A673 (cell line): ENCODE results near the gene RTBDN. TPM values are rescaled to one million over a fixed set of nuclear protein-coding genes. Genes with fewer than 3 reads are reported as not detected.

ENCODE experiments used
- Bru-seq: library from RNA; stranded (reverse); fragments of 400-500 nt; gene quantifications from one replicate; lab custom pipeline; 2021; lab: Mats Ljungman, UMichigan
- BruChase-seq, 2 experiments: library from RNA; stranded (reverse); fragments of 400-500 nt; gene quantifications; one replicate each; lab custom pipeline; 2021; lab: Mats Ljungman, UMichigan
- BruUV-seq: library from RNA; stranded (reverse); fragments of 400-500 nt; replicated peaks from 2 replicates; lab custom pipeline; 2021; lab: Mats Ljungman, UMichigan
- CTCF ChIA-PET: fragments of 300-600 bp; sonication (Branson Sonifier 250); formaldehyde crosslinking; loops from one replicate; lab custom pipeline; 2022; ENCODE audit warnings: antibody characterized with exemption; lab: Charles Lee
- POLR2A ChIA-PET: fragments of 300-600 bp; sonication (Branson Sonifier 250); formaldehyde crosslinking; loops from one replicate; lab custom pipeline; 2022; ENCODE audit warnings: antibody characterized with exemption; ENCODE audit not compliant: low non-redundant PET; lab: Charles Lee
- DNase-seq: peaks from one replicate; pipeline ENCODE4 v3.0.0-alpha.2; 2015; ENCODE audit warnings: low spot score
- H3K27ac ChIP-seq: fragments of 200-600 bp; sonication (generic); 2 replicates; pipeline ENCODE4 v1.5.1; 2016; ENCODE audit warnings: mixed run types, low read depth, mild to moderate bottlenecking, mixed read lengths, antibody characterized with exemption, low read length; ENCODE audit not compliant: poor library complexity, severe bottlenecking
- H3K27me3 ChIP-seq: fragments of 200-600 bp; sonication (generic); replicated peaks from 2 replicates; pipeline ENCODE4 v1.6.1; 2017; ENCODE audit warnings: mixed run types, low read depth, mild to moderate bottlenecking, mixed read lengths, antibody characterized with exemption, low read length; ENCODE audit not compliant: insufficient read depth, poor library complexity
- H3K36me3 ChIP-seq: fragments of 200-600 bp; sonication (generic); 2 replicates; pipeline ENCODE4 v1.6.1; 2016; ENCODE audit warnings: mixed run types, mild to moderate bottlenecking, mixed read lengths, antibody characterized with exemption, low read length; ENCODE audit not compliant: insufficient read depth, poor library complexity, severe bottlenecking
- H3K4me1 ChIP-seq: fragments of 200-600 bp; sonication (generic); 2 replicates; pipeline ENCODE4 v1.6.1; 2017; ENCODE audit warnings: mixed run types, mild to moderate bottlenecking, mixed read lengths, antibody characterized with exemption, low read length; ENCODE audit not compliant: insufficient read depth, poor library complexity, severe bottlenecking
- H3K4me3 ChIP-seq: fragments of 200-600 bp; sonication (generic); 2 replicates; pipeline ENCODE4 v1.5.1; 2016; ENCODE audit warnings: low read depth, mixed run types, mild to moderate bottlenecking, mixed read lengths, low read length; ENCODE audit not compliant: poor library complexity, severe bottlenecking
- H3K9me3 ChIP-seq: fragments of 200-600 bp; sonication (generic); 2 replicates; pipeline ENCODE4 v1.6.1; 2016; ENCODE audit warnings: mixed run types, low read depth, mild to moderate bottlenecking, mixed read lengths, antibody characterized with exemption, low read length; ENCODE audit not compliant: poor library complexity, severe bottlenecking
- EZH2 ChIP-seq: fragments of 200-600 bp; sonication (generic); IDR thresholded peaks from 2 replicates; pipeline ENCODE4 v1.6.1; 2017; ENCODE audit warnings: borderline replicate concordance, low read depth, mild to moderate bottlenecking, mixed read lengths, antibody characterized with exemption, low read length; ENCODE audit not compliant: poor library complexity, severe bottlenecking
- intact Hi-C: fragments of 100-400 bp; cut with micrococcal nuclease; formaldehyde crosslinking; loops from one replicate; pipeline ENCODE4 v1.10.0; 2022; ENCODE audit not compliant: unreplicated experiment
- long read RNA-seq: library from polyadenylated mRNA; stranded (forward); transcript quantifications from one replicate; pipeline ENCODE4 v2.0.0, GENCODE V29; 2022
- total RNA-seq: library from RNA; stranded (reverse); gene quantifications from 2 replicates; pipeline ENCODE4 v1.2.3, GENCODE V29; 2021
- TF ChIP-seq, protein P1 (sequence below): fragments of 300-800, 200-600 bp; sonication (generic); conservative IDR thresholded peaks from 2 replicates; pipeline ENCODE4 v1.5.1; 2017; ENCODE audit warnings: low read depth, mild to moderate bottlenecking, antibody characterized with exemption, low read length, moderate library complexity, mixed read lengths

The RTBDN gene
- total RNA-seq (1.4 TPM in 1 of 2 replicates, not detected in the other), Bru-seq, nascent RNA (percentile 8 among the genes with signal in this experiment), BruChase-seq, experiment 1, labeled RNA remaining after a 2-hour chase (not detected), BruChase-seq, experiment 2, labeled RNA remaining after a 6-hour chase (percentile 14 among the genes with signal in this experiment)
- long read RNA-seq, result 0 reads

DNA sequence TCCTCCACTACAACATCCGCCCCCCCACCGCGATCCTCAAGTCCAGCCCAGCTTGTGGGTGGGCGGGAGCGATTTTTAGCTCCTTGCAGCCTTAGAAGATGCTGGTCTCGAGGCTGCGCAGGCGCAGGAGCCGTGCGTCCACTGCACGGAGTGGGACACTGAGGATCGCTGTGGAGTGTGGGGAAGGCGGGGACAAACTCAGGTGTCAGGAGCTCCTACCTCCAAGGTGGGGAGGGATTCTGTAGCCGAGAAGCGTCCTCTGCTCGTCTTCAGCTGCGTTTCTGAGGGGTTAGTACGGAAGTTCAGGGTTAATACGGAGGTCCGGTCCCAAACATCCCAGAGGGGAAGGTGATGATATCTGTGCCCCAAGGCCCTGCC is at the start of gene RTBDN:
RTBDN (minus strand) TSS at position 14 of the 378 bp plus-strand sequence. CDS start 4,600 bp downstream, outside the sequence.
- ChIA-PET POLR2A (no interaction called here), CTCF (interaction anchor here (1.1 kb wide), 1 partner anchor 12 kb away, joined by 5 read pairs; no protein-coding TSS in a partner anchor)
- DNase-seq, result peak; percentile 62
- Histone ChIP-seq H3K36me3 (no peaks in the 10 kb centered on the region), H3K4me3 (peak within 1 kb of the TSS; percentile 71), H3K9me3 (no peaks in the 10 kb centered on the region), H3K4me1 (peaks cover 16% of the 10 kb centered on the region), H3K27me3 (no peaks in the 10 kb centered on the region), H3K27ac (peak within 1 kb of the TSS; percentile 50)
- TF ChIP-seq EZH2, result no peak
- TF ChIP-seq, protein P1, sequence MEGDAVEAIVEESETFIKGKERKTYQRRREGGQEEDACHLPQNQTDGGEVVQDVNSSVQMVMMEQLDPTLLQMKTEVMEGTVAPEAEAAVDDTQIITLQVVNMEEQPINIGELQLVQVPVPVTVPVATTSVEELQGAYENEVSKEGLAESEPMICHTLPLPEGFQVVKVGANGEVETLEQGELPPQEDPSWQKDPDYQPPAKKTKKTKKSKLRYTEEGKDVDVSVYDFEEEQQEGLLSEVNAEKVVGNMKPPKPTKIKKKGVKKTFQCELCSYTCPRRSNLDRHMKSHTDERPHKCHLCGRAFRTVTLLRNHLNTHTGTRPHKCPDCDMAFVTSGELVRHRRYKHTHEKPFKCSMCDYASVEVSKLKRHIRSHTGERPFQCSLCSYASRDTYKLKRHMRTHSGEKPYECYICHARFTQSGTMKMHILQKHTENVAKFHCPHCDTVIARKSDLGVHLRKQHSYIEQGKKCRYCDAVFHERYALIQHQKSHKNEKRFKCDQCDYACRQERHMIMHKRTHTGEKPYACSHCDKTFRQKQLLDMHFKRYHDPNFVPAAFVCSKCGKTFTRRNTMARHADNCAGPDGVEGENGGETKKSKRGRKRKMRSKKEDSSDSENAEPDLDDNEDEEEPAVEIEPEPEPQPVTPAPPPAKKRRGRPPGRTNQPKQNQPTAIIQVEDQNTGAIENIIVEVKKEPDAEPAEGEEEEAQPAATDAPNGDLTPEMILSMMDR, result no peak
- intact Hi-C loops, result no loop called here
- no TSS peak for BruUV-seq

DNA sequence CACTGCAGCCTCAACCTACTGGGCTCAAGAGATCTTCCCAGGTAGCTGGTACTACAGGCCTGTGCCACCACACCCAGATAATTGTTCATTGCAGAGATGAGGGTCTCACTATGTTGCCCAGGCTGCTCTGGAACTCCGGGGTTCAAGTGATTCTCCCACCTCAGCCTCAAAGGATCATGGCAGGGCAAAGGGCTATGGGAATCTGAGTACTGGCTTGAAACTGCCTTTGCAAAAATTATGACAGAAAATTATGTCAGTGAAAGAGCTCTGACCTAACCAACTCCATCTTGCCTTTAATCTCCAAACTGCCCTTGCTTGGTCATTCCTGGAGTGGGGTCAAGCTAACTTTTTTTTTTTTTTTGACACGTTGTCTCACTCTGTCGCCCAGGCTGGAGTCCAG is 48.2 kb upstream of the RTBDN start:
- Histone ChIP-seq H3K27me3 (no peaks in the 10 kb centered on the region), H3K36me3 (peaks cover 10% of the 10 kb centered on the region), H3K4me1 (peaks cover 5% of the 10 kb centered on the region), H3K27ac (no peak overlapping the region), H3K9me3 (peaks cover 12% of the 10 kb centered on the region), H3K4me3 (no peak overlapping the region)
- BruUV-seq, result no TSS peak
- DNase-seq, result no peak
- CTCF ChIA-PET, result interaction anchor here (0.7 kb wide), 1 partner anchor 243 kb away, joined by 6 read pairs; no protein-coding TSS in a partner anchor
- intact Hi-C loops, result no loop called here
- TF ChIP-seq, protein P1, result no peak
- no peak for TF ChIP-seq EZH2
- POLR2A ChIA-PET, result interaction anchor here (0.6 to 0.7 kb wide), 2 partner anchors 60 to 1615 kb away, joined by 6 to 28 read pairs; no protein-coding TSS in a partner anchor

DNA sequence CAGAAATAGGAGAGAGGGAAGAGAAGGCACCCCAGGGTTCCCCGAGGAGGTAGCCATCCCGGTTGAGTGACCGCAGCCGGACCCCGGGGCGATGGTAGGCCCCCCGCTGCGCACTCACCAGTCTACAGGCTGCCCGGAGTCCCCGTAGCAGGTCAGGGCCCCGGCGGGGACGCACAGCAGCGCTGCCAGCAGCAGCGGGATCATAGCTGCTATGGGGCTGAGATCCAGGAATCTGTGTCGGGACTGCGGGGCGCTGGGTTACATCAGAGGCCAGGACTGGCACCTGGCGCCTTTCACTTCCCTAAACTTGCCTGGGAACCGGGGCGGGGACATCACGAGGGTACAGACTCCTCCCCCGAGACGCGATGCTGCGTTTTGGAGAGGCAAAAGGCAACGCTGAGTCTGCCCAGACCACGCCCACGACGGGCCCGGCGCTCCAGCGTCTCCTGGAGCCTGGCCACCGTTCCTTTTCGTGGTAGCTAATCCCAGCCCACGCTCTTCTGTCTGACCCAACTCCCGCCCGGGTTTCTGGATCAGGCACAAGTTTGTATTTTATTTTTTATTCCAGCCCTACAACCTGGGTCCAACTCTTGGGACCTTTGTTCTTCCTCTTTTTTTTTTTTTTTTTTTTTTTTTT is 46.9 kb upstream of the RTBDN start, which contains the start of gene DNASE2:
DNASE2 (minus strand) TSS at position 278 of the 637 bp plus-strand sequence; CDS start at position 204, 74 bp downstream.
- Histone ChIP-seq H3K36me3 (peaks cover 10% of the 10 kb centered on the region), H3K27me3 (no peaks in the 10 kb centered on the region), H3K27ac (peak within 1 kb of the TSS; percentile 81), H3K4me1 (peaks cover 5% of the 10 kb centered on the region), H3K4me3 (peak within 1 kb of the TSS; percentile 82), H3K9me3 (peaks cover 12% of the 10 kb centered on the region)
- POLR2A ChIA-PET, result interaction anchor here (0.5 to 1.3 kb wide), 2 partner anchors 9 to 17 kb away, joined by 7 to 9 read pairs; partner anchors contain the start of gene GCDH
- peak; percentile 98 for DNase-seq
- no TSS peak for BruUV-seq
- CTCF ChIA-PET, result no interaction called here
- TF ChIP-seq EZH2, result no peak
- TF ChIP-seq, protein P1, result no peak
- intact Hi-C loops, result no loop called here
